Neuron (in vitro differentiated cells): ENCODE measurements around the gene PSMA8.

Source experiments
- H2AFZ ChIP-seq: one replicate; pipeline ENCODE4 v1.6.1; 2013; ENCODE audit warnings: low read depth, mild to moderate bottlenecking, inconsistent platforms, low read length, moderate library complexity
- H3K27me3 ChIP-seq: one replicate; pipeline ENCODE4 v1.6.1; 2013; ENCODE audit warnings: low read length; ENCODE audit not compliant: insufficient read depth
- H3K36me3 ChIP-seq: one replicate; pipeline ENCODE4 v1.6.1; 2013; ENCODE audit warnings: low read length; ENCODE audit not compliant: insufficient read depth
- H3K4me1 ChIP-seq: one replicate; pipeline ENCODE4 v1.6.1; 2013; ENCODE audit warnings: low read length; ENCODE audit not compliant: insufficient read depth
- H3K4me3 ChIP-seq: 2 replicates; pipeline ENCODE4 v1.5.1; 2013; ENCODE audit warnings: mild to moderate bottlenecking, low read length, moderate library complexity
- H3K9me3 ChIP-seq: one replicate; pipeline ENCODE4 v1.6.1; 2013; ENCODE audit warnings: low read length

PSMA8 gene

DNA sequence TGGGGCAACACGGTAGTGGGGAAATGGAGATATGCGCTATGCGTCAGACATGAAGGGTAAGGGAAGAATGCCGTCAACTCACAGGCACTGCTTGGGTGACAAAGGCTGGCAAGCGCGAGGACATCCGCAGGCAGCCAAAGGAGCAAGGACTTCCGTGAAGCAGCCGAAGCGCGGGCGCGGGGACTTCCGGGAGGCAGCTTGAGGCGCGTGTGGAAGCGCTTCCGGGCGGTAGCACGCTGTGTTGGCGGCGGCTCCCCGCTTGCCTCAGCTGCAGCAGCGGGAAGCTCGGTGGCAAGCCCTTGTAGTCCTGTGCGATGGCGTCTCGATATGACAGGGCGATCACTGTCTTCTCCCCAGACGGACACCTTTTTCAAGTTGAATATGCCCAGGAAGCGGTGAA, at the start of gene PSMA8:
Gene PSMA8 (plus strand): TSS at position 218 of the 400 bp plus-strand sequence. CDS start 97 bp downstream, at position 315.
- no peak within 1 kb of the TSS for H2AFZ ChIP-seq
- H3K27me3 ChIP-seq: no peaks in the 10 kb centered on the region
- H3K4me3 ChIP-seq: no peak within 1 kb of the TSS
- H3K4me1 ChIP-seq: no peaks in the 10 kb centered on the region
- H3K9me3 ChIP-seq: no peaks in the 10 kb centered on the region
- H3K36me3 ChIP-seq: no peaks in the 10 kb centered on the region

GRCh38 chr18:26085056-26085455, 48.6 kb upstream of the PSMA8 start:
- Histone ChIP-seq H3K9me3 (peaks cover 4% of the 10 kb centered on the region), H3K4me1 (peaks cover 17% of the 10 kb centered on the region), H3K27me3 (no peaks in the 10 kb centered on the region), H3K36me3 (peaks cover 62% of the 10 kb centered on the region), H2AFZ (no peak overlapping the region), H3K4me3 (no peak overlapping the region)

- no peak overlapping the region for H3K4me3 ChIP-seq
- peaks cover 1% of the 10 kb centered on the region for H3K9me3 ChIP-seq
- peaks cover 17% of the 10 kb centered on the region for H3K4me1 ChIP-seq
- no peaks in the 10 kb centered on the region for H3K27me3 ChIP-seq
- no peak overlapping the region for H2AFZ ChIP-seq
- peaks cover 50% of the 10 kb centered on the region for H3K36me3 ChIP-seq
Observed at GRCh38 chr18:26086959-26087358, 46.7 kb upstream of the PSMA8 start.

GRCh38 chr18:26088487-26088886, 45.2 kb upstream of the PSMA8 start:
- H3K36me3 ChIP-seq: peaks cover 35% of the 10 kb centered on the region
- H3K4me3 ChIP-seq: peak overlapping the region; percentile 87
- H2AFZ ChIP-seq: no peak overlapping the region
- peaks cover 1% of the 10 kb centered on the region for H3K9me3 ChIP-seq
- peaks cover 17% of the 10 kb centered on the region for H3K4me1 ChIP-seq
- H3K27me3 ChIP-seq: peaks cover 2% of the 10 kb centered on the region

DNA sequence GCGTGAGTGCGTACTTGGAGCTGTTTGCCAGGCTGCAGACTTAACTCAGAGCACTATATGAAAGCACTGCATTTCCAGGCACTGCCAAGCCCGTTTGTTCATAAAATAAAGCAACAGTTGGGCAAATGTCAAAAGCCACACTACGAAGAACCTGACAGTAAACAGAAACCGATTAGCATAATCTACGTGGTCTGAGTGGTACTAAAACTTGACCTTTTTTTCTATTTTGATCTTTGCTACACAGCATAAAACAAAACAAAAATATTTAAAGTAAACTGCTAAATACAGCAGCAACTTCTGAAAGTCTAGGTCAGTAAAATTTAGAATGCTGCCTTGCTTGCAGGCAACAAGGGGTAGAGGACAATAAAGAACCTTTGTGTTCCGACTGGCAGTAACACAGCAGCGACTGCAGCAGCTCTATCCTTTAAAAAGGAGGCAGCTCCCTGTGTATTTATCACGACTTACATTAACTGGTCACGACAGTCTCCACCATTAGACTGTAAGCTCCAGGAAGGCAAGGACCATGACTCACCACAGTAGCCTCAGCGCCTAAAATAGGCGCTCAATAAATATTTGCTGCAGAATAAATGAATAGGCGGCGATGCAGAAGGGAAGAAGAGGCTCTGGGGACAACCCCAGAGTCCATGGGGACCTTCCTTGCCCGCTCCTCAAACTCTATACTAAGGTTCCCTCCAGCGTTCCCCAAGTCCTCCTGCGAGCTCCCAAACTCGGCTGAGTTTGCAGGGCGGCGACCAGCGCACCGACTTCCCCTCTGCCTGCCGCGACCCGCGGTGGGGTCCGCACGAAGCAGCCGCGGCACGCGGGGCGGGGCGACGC, 44.2 kb upstream of the PSMA8 start:
- peaks cover 26% of the 10 kb centered on the region for H3K36me3 ChIP-seq
- H3K4me3 ChIP-seq: peak overlapping the region; percentile 87
- H3K9me3 ChIP-seq: peaks cover 1% of the 10 kb centered on the region
- peaks cover 2% of the 10 kb centered on the region for H3K27me3 ChIP-seq
- H2AFZ ChIP-seq: peak overlapping the region; percentile 78
- H3K4me1 ChIP-seq: peaks cover 17% of the 10 kb centered on the region

DNA sequence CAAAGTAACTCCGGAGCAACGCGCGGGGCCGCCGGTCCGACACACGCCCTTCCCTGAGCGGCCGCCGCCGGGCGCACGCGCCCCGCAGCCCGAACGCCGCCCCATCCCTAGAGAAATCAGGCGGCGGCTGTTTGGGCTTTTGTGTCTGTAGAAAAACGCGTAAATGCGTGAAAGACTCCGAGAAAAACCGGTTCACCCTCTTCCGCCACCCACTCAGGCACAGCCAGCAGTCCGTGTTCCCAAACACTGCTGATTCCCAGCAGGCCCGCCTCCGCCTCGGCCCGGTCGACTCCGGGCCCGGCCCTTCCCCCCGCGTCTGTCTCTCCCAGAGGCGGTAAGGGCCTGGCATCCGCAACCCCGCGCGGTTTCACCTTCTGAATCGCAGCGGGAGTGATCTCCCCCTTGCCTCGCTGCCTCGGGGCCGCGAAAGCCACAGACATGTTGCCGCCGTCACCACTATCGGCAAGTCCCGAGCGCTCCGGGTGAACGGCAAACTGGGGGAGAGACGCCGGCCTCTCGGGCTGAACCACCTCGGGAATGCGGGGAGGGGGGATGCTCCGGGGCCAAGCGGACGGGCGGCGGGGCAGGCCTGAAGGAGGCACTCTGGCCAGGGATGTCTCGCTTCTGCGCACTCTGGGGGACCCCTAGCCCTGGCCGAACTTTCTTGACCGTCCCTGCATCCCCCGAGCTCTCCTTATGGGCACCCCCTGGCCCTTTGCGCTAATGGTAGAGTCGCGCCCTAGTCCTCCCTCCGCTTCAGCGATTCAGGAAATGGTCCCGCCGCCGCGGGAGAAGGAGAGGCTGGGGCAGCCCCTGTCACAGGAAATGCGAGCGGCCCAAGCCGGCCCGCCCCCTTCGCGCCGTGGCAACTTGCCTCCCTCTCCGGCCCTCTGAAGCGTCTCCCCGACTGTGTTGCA, 43.3 kb upstream of the PSMA8 start, which contains the start of gene SS18:
Gene SS18 (minus strand): TSS at position 484 of the 917 bp plus-strand sequence. CDS start 44 bp downstream, at position 440.
- no peaks in the 10 kb centered on the region for H3K9me3 ChIP-seq
- H3K27me3 ChIP-seq: peaks cover 2% of the 10 kb centered on the region
- peaks cover 17% of the 10 kb centered on the region for H3K36me3 ChIP-seq
- peak within 1 kb of the TSS; percentile 78 for H2AFZ ChIP-seq
- H3K4me3 ChIP-seq: peak within 1 kb of the TSS; percentile 87
- H3K4me1 ChIP-seq: peaks cover 17% of the 10 kb centered on the region

DNA sequence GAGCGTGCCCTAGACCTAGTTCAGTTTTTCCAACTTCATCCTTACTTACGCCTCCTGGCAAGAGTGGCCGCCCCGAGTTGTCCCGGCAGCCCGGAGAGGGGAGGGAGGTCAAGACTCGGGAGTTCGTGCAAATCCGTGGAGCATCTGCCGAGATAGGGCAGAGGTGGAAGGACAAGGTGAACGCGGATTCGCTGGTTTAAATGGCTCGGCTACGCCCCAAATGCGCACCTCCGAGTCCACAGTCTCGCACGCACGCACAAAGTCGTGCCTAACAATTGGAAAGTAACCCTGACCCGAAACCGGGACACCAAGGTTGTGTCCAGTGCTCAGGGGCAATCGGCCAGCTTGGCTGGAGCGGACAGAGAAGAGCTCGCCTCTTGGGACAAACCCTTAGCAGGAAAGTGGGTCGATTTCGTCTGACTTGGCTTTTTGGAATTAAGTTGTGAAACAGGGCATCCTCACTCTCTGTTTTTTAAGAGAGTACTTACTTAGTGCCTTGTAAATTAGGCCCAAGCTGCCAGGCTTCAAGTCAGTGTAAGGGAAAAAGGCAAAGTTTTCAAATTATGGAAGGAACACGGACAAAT, 42.5 kb upstream of the PSMA8 start:
- Histone ChIP-seq H3K4me3 (peak overlapping the region; percentile 87), H3K4me1 (peaks cover 17% of the 10 kb centered on the region), H3K36me3 (peaks cover 11% of the 10 kb centered on the region), H3K9me3 (no peaks in the 10 kb centered on the region), H3K27me3 (peaks cover 2% of the 10 kb centered on the region), H2AFZ (peak overlapping the region; percentile 78)

DNA sequence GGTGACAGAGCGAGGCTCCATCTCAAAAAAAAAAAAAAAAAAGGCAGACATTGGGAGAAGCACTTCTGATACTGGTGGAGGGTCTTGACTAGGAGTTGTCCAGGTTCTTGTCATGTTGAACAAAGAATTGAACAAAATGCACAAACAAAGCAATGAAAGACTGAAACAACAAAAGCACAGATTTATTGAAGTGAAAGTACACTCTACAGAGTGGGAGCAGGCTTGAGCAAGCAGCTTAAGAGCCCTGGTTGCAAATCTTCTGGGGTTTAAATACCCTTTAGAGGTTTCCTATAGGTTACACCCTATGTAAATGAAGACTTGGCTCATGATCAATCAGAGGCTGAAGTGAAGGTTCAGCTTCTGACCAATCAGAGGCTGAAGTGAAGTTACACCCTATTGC, 36.8 kb upstream of the PSMA8 start:
- no peaks in the 10 kb centered on the region for H3K9me3 ChIP-seq
- H2AFZ ChIP-seq: no peak overlapping the region
- no peaks in the 10 kb centered on the region for H3K4me1 ChIP-seq
- H3K27me3 ChIP-seq: peaks cover 2% of the 10 kb centered on the region
- H3K4me3 ChIP-seq: no peak overlapping the region
- no peaks in the 10 kb centered on the region for H3K36me3 ChIP-seq

DNA sequence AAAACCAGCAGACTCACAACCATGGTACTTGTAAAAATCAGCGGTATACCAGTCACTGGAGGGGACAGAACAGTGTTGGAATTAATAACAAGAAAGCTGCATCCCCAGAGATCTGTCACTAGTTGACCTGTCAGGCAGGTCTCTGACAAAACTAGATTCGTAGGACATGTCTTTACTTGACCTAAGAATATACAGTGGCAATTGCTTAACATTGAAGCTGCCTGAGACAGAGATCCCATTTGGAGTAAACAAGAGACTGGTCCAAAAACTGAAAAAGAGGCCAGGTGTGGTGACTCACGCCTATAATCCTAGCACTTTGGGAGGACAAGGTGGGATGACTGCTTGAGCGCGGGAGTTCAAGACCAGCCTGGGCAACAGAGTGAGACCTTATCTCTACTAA, 36.1 kb upstream of the PSMA8 start:
- H3K4me1 ChIP-seq: no peaks in the 10 kb centered on the region
- H3K36me3 ChIP-seq: no peaks in the 10 kb centered on the region
- no peaks in the 10 kb centered on the region for H3K9me3 ChIP-seq
- no peak overlapping the region for H2AFZ ChIP-seq
- H3K27me3 ChIP-seq: peaks cover 2% of the 10 kb centered on the region
- no peak overlapping the region for H3K4me3 ChIP-seq

- Histone ChIP-seq H3K4me1 (no peaks in the 10 kb centered on the region), H3K9me3 (no peaks in the 10 kb centered on the region), H3K36me3 (no peaks in the 10 kb centered on the region), H2AFZ (no peak overlapping the region), H3K4me3 (no peak overlapping the region), H3K27me3 (no peaks in the 10 kb centered on the region)
Observed at GRCh38 chr18:26103579-26103978, 30.1 kb upstream of the PSMA8 start.

- Histone ChIP-seq H3K4me1 (no peaks in the 10 kb centered on the region), H2AFZ (no peak overlapping the region), H3K27me3 (no peaks in the 10 kb centered on the region), H3K9me3 (no peaks in the 10 kb centered on the region), H3K36me3 (no peaks in the 10 kb centered on the region), H3K4me3 (no peak overlapping the region)
Observed at GRCh38 chr18:26104035-26104434, 29.6 kb upstream of the PSMA8 start.

DNA sequence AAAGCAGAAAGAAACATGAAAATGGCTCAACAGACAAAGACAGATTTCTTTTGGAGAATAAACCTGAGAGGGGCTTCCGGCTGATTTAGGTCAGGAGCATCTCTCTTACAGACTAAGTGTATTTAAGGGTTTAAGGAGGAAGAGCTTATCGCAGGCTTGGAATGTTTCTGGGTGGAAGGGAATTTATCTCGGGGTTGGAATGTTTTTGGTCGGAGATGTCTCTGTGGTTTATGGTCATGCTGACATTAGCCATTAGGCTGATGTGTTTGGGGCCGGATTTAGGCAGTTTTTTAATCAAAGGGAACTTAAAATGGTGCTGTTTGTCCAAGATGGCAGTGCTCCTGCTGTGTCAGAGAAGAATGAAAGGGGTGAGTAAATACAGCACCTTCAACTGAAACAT, 14.4 kb upstream of the PSMA8 start:
- H3K36me3 ChIP-seq: no peaks in the 10 kb centered on the region
- no peak overlapping the region for H2AFZ ChIP-seq
- no peaks in the 10 kb centered on the region for H3K27me3 ChIP-seq
- H3K9me3 ChIP-seq: no peaks in the 10 kb centered on the region
- H3K4me3 ChIP-seq: no peak overlapping the region
- H3K4me1 ChIP-seq: no peaks in the 10 kb centered on the region

GRCh38 chr18:26121476-26121875, 12.2 kb upstream of the PSMA8 start:
- Histone ChIP-seq H3K36me3 (no peaks in the 10 kb centered on the region), H3K27me3 (no peaks in the 10 kb centered on the region), H3K4me3 (no peak overlapping the region), H3K4me1 (no peaks in the 10 kb centered on the region), H2AFZ (no peak overlapping the region), H3K9me3 (no peaks in the 10 kb centered on the region)
